ENCODE measurements around the gene SHMT2. TPM values are rescaled to one million over a fixed set of nuclear protein-coding genes. Genes with fewer than 3 reads are reported as not detected.
"Not testable (repeated sequence)": the region's sequence is repeated elsewhere in the genome, so short reads cannot be mapped to it uniquely, and the experiment has no call there.

Gene SHMT2
- total RNA-seq, 2 donors from 2014 or later, result 76.7 to 134 TPM

GRCh38 chr12:57276935-57277563 lies 47.5 kb downstream of the SHMT2 start:
- Histone ChIP-seq H3K4me1 (ENCODE audit: control insufficient read depth, insufficient read depth, low read length) (peaks cover 9% of the 10 kb centered on the region), H3K9me3 (ENCODE audit: control insufficient read depth, low read length) (no peaks in the 10 kb centered on the region), H3K9ac (ENCODE audit: extremely low read depth, low read length, poor library complexity, severe bottlenecking) (no peak overlapping the region), H3K4me3 (ENCODE audit: low read length) (no peak overlapping the region), H3K36me3 (ENCODE audit: control insufficient read depth, insufficient read depth, low read length) (peaks cover 34% of the 10 kb centered on the region), H3K27ac (ENCODE audit: low read depth, low read length) (no peak overlapping the region), H3K27me3 (ENCODE audit: control insufficient read depth, insufficient read depth, low read length, poor library complexity, severe bottlenecking) (no peaks in the 10 kb centered on the region)
- peak; percentile 75 for TF ChIP-seq CTCF (conservative IDR thresholded peaks at IDR 0.05)
- Mint-ChIP-seq H3K27me3 (ENCODE audit: insufficient read depth) (no peaks in the 10 kb centered on the region), H3K4me1 (peaks cover 28% of the 10 kb centered on the region), H3K9me3 (no peaks in the 10 kb centered on the region), H3K36me3 (ENCODE audit: low read depth) (peaks cover 55% of the 10 kb centered on the region), H3K27ac (peak overlapping the region; percentile 84), H3K4me3 (no peak overlapping the region)
- peak; percentile 87 for DNase-seq
- 87 to 89% methylated on average over 3 to 4 of the region's 4 CpGs for WGBS, 2 experiments (ENCODE audit: insufficient coverage in 1 of 2, insufficient read length in 1 of 2)

- Histone ChIP-seq H3K36me3 (ENCODE audit: control insufficient read depth, insufficient read depth, low read length) (peaks cover 40% of the 10 kb centered on the region), H3K4me3 (ENCODE audit: low read length) (no peak overlapping the region), H3K27ac (ENCODE audit: low read depth, low read length) (no peak overlapping the region), H3K9me3 (ENCODE audit: control insufficient read depth, low read length) (no peaks in the 10 kb centered on the region), H3K4me1 (ENCODE audit: control insufficient read depth, insufficient read depth, low read length) (no peaks in the 10 kb centered on the region), H3K27me3 (ENCODE audit: control insufficient read depth, insufficient read depth, low read length, poor library complexity, severe bottlenecking) (no peaks in the 10 kb centered on the region), H3K9ac (ENCODE audit: extremely low read depth, low read length, poor library complexity, severe bottlenecking) (no peak overlapping the region)
- WGBS, 2 experiments (ENCODE audit: insufficient coverage in 1 of 2, insufficient read length in 1 of 2), result 93 to 94% methylated on average over 9 to 15 of the region's 15 CpGs
- TF ChIP-seq CTCF (conservative IDR thresholded peaks at IDR 0.05), result no peak
- Mint-ChIP-seq H3K27me3 (ENCODE audit: insufficient read depth) (no peaks in the 10 kb centered on the region), H3K4me1 (peaks cover 12% of the 10 kb centered on the region), H3K36me3 (ENCODE audit: low read depth) (peaks cover 62% of the 10 kb centered on the region), H3K27ac (no peak overlapping the region), H3K4me3 (no peak overlapping the region), H3K9me3 (no peaks in the 10 kb centered on the region)
- DNase-seq, result no peak
Measured at GRCh38 chr12:57278465-57279381, 49.2 kb downstream of the SHMT2 start.

GRCh38 chr12:57280211-57281062 lies 50.9 kb downstream of the SHMT2 start:
- Histone ChIP-seq H3K9ac (ENCODE audit: extremely low read depth, low read length, poor library complexity, severe bottlenecking) (no peak overlapping the region), H3K36me3 (ENCODE audit: control insufficient read depth, insufficient read depth, low read length) (peaks cover 43% of the 10 kb centered on the region), H3K4me3 (ENCODE audit: low read length) (no peak overlapping the region), H3K27me3 (ENCODE audit: control insufficient read depth, insufficient read depth, low read length, poor library complexity, severe bottlenecking) (no peaks in the 10 kb centered on the region), H3K9me3 (ENCODE audit: control insufficient read depth, low read length) (no peaks in the 10 kb centered on the region), H3K27ac (ENCODE audit: low read depth, low read length) (no peak overlapping the region), H3K4me1 (ENCODE audit: control insufficient read depth, insufficient read depth, low read length) (no peaks in the 10 kb centered on the region)
- Mint-ChIP-seq H3K9me3 (no peaks in the 10 kb centered on the region), H3K27me3 (ENCODE audit: insufficient read depth) (no peaks in the 10 kb centered on the region), H3K27ac (peak overlapping the region; percentile 83), H3K36me3 (ENCODE audit: low read depth) (peaks cover 49% of the 10 kb centered on the region), H3K4me1 (peaks cover 9% of the 10 kb centered on the region), H3K4me3 (no peak overlapping the region)
- DNase-seq, result peak; percentile 81
- TF ChIP-seq CTCF (conservative IDR thresholded peaks at IDR 0.05), result no peak
- 91 to 96% methylated on average over 8 to 9 of the region's 9 CpGs for WGBS, 2 experiments (ENCODE audit: insufficient coverage in 1 of 2, insufficient read length in 1 of 2)

- H3K27ac Mint-ChIP-seq; H3K27me3 Mint-ChIP-seq (ENCODE audit: insufficient read depth); DNase-seq; H3K4me1 ChIP-seq (ENCODE audit: control insufficient read depth, insufficient read depth, low read length); H3K27ac ChIP-seq (ENCODE audit: low read depth, low read length); H3K9ac ChIP-seq (ENCODE audit: extremely low read depth, low read length, poor library complexity, severe bottlenecking); H3K27me3 ChIP-seq (ENCODE audit: control insufficient read depth, insufficient read depth, low read length, poor library complexity, severe bottlenecking); H3K4me1 Mint-ChIP-seq; H3K9me3 Mint-ChIP-seq; H3K4me3 Mint-ChIP-seq; H3K9me3 ChIP-seq (ENCODE audit: control insufficient read depth, low read length); H3K4me3 ChIP-seq (ENCODE audit: low read length): not testable (repeated sequence)
- WGBS, 2 experiments (ENCODE audit: insufficient coverage in 1 of 2, insufficient read length in 1 of 2), result 93 to 96% methylated on average over 8 to 12 of the region's 12 CpGs
- peaks cover 52% of the 10 kb centered on the region for H3K36me3 Mint-ChIP-seq (ENCODE audit: low read depth)
- H3K36me3 ChIP-seq (ENCODE audit: control insufficient read depth, insufficient read depth, low read length), result peaks cover 58% of the 10 kb centered on the region
Measured at GRCh38 chr12:57282073-57282472, 52.6 kb downstream of the SHMT2 start.

All from endodermal cell (in vitro differentiated cells).